GOT3 (cell line): ENCODE data around the gene CD34.

Source experiments
- DNase-seq: peaks from one replicate; lab custom pipeline; 2025; ENCODE audit warnings: mixed read lengths; lab: John Stamatoyannopoulos, UW

The CD34 gene

DNA sequence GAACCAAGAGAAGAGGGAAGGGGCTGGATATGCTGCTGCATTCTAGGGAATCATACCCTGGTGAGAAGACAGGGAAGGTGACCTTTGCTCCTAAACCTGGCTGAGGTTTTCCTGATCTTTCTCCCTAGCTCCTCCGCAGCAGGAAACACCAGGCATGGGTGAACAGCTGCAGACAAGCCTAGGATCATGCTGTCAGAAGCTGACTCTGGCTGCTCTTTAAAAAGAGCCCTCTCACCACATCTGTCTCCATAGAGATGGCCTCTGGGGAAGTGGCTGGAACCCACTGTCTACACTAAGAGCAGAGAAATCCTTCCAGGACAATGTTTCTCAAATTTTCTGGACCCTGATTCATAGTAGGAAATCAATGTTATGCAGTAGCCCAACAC lies 57.6 kb downstream of the CD34 start:
- DNase-seq, result no peak

DNA sequence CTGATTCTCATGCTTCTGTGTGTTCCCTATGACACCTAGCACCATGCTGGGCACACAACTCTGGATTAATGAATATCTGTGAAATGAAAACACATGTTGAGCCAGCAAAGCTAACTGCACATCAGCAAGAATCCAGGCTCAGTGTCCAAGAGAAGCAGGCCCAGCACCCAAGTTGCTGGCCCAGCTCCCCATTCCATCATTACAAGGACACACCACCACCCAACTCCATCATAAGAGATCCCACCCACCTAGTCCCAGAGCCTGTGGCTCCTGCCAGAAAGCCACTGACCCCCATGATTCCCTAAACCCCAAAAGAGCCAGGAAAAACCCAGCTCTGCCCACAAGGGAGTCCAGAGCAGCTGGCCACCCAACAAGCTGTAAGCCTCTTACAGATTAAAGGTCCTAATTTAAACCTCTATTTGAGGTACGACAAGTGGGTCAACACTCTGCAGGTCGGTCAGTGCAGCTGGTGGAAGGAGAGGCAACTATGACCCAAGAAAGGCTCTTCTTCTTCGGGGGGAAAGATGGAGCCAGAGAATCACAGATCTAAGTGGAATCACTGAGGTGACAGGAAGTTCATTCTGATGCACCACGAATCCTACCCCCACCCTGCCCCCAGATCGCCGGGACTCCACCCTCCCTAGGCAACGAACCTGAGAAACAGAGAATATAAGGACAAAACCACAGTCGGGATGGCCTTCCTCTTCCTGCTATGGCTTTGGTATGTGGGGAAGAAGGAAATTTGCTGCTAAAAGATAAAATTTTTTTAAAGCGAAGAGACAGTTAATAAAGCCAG lies 58.2 kb downstream of the CD34 start:
- DNase-seq, result no peak

DNA sequence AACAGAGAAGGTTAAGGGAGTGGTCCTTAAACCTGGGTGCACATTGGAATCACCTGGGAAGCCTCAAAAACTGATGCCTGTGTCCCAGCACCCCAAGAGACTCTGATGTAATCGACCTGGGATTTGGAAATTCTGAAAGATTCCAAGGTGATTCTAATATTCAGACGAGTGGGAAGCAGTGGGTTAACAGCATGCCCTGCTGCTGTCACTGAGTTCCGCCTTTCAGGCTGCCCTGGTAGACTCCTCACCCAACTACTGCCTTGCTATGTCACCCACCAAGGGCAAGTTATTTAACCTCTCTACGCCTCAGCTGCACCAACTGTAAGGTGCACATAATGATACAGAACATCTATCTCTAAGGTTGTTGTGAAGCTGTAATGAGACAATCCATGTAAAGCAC lies 59.2 kb downstream of the CD34 start:
- DNase-seq, result no peak

DNA sequence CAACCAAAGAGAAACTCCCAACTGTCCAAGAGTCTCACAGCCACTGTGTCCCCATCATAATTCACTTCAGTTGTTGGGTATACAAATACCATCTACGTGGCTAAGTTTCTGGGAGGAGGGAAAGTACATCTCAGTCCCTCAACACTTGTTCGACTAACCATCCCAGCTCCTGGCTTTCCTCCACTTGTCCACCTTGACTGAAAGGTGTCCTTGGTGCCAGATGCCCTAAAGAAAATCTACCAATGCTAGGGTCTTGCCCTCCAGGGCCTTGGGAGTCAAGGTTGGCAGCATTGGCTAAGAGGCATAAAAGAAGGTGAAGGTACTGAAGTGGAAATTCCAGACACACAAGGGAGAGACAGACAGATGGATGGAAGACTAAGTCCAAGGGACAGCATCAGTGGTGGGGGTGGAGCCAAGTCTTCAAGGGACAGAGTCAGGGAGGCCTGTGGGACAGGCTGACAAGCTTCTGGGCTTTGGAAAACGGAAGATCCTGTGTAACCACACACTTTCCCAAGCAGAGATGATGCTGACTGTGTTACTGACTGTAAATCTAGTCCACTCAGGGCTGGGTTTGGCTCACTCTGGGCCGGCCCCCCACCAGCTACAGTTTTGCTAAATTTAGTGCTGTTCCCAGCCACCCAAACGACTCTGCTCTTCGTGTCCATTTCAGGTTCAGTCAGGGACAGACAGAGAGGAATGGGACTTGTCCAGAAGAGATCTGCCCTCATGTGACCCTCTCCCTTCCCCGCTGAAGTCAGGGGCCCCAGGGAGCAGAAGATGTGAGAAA lies 60.1 kb downstream of the CD34 start:
- no peak for DNase-seq

DNA sequence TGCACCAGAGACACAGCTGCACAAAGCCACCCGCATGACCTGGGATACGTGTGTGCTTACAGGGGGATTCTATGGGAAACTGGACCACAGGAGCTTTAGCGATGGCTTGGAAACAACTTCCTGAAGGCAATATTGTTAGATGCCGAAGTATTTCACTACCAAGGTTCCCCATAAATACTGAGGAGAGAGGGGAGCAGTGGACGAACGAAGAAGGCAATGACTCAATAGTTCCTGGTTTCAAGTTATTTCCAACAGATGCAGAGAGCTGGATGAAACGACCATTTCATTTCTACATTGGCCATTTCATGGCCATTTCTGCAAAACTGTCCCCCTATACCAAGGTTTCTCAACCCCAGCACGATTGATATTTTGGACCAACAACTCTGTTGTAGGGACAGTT lies 61.3 kb downstream of the CD34 start:
- DNase-seq, result no peak

DNA sequence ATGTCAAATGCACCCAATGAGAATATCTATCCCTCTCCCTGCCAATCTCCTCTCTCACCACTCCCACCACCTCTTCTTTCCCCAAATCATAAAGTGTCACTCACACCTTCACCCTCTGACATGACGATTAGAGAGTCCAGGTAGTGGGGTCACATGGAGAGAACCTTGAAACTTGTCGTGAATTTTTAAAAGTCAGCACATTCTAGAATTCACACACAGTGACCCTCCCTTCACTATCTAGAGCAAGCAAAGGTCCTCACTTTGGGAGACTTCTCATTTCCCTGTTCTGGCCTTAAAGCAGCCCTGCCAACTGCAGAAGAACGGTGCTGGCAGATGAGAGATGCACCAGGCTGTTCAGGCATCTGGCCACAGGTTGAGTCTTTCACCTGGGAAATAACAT lies 61.9 kb downstream of the CD34 start:
- DNase-seq, result no peak

DNA sequence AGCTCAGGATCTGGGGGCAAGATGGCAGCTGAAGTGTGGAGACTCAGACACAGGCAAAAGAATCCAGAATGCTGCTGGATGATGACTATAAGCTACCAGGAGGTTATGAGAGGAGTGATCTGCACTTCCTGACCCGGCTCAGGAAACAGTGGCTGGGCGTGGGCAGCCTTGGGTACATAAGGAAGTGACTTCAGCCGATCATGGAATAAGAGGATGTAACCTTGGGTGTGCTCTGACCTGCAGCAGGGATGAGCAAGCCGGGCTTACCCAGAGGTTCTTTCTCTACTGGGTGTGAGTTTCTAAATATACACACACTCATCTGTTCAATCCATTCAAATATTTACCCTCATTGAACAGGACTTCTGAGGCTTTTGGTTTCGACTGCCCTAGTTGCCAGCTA lies 62.7 kb downstream of the CD34 start:
- no peak for DNase-seq

DNA sequence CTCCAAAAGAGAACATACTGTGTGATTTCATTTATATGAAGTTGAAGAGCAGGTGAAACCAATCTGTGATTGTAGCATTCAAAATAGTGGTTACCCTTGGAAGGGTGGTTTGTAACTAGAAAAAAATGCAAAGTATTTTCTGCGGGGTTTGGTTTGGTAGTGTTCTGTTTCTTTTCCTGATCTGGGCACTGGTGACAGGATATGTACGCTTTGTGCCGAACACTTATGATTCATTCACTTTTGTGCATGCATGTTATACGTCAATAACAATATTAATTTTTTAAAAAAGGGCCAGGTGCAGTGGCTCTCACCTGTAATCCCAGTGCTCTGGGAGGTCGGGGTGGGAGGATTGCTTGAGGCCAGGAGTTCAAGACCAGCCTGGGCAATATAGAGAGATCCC lies 63.8 kb downstream of the CD34 start:
- no peak for DNase-seq

DNA sequence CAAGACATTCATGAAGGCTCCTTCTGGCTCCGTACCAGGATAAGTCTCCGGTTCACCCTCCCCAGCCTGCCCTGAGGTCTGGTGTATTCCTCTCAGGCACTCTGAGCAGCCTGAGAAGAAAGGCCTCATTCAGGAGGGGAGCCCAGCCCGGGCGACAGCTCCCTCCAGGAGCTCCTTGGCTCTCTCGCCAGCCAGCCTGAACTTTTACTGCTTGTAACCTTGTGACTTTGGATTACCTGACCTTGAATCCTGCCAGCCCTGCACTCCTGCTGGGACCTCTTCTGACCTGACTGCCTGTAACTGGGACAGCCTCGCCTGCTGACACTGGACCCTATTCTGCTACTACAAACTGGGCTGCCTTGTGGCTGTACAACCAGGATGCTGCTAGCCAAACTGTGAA lies 65.8 kb downstream of the CD34 start:
- DNase-seq, result no peak

DNA sequence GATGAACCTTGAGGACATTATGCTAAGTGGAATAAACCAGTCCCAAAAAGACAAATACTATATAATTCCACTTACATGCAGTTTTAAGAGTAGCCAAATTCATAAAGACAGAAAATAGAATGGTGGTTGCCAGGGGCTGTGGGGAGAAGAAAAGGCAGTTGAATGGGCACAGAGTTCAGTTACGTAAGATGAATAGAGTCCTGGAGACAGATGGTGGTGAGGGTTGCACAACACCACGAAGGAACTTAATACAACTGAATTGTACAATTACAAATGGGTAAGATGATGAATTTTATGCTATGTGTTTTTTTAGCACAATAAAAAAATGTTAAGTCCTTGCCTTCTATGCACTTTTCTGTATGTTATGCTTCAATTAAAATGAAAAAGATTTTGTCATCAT lies 66.6 kb downstream of the CD34 start:
- DNase-seq, result no peak

DNA sequence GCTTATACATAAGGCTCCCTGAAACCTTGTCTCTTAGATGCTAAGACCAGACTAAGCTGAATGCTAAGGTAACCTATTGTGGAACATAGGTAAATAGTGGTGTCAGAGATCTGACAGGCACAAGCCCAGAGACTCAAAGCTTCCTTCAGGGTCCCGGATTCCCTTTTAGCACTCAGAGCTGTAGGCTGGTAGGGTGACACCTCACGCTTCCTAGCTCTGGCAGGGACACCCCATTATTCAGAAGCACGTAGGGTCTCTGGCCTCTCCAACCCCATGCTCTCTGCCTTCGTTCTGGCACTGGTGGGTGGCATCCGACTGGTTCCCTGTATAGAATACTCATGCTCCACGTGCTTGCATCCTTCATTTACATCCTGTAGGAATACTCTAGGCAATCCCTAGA lies 68.4 kb downstream of the CD34 start:
- DNase-seq, result no peak

DNA sequence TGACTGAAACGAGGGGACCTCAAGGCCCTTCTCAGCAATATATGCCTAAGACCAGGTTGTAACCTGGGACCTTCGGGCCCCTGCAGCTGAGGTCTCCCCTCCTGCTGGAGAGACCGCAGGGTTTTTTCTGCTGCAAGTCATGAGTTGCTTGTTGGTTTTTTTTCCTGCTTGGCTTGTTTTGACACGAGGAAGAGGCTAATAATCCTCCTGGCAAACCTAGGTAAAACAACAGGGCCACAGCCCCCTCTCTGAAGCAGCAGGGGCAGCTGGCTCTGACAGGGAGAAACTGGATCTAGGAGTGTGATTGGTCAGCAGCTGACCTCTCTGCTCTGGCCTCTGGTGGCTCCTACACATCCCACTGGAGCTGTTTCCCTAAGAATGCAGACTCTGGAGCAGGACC lies 69.0 kb downstream of the CD34 start:
- no peak for DNase-seq

DNA sequence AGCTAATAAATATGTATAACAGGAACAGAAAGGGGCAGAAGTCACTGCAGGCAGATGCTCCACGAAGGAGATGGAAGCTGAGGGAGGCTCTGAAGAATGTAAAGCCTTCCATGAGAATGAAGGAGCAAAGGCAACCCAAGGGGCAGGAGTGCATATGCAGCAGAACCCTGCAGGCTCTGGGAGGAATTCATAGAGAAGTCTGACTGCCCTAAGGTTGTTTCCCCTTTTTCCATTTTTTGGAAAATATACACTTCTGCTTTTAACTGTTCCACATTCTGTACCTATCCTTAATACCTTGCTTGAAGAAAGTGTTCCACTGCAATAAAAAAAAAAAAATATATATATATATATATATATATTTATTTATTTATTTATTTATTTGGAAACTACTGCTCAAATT lies 69.6 kb downstream of the CD34 start:
- DNase-seq, result no peak

DNA sequence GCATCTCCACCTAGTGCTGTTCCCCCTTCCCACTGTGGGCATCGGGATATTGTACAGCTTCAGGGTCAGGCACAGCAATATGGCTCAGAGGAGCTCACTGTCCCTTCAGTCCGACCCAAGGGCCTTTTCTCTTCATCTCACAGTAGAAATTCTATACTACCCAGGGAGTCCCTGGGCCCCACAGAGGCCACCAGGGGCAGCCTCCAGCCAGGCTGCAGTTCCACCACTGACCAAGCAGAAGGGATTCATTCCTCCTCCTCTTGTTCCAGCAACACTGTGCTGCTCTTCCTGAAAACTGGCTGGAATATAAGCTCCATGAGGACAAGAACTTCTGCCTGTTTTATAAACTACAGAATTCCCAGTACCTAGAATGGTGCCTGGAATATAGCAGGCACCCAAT lies 70.5 kb downstream of the CD34 start:
- no peak for DNase-seq

DNA sequence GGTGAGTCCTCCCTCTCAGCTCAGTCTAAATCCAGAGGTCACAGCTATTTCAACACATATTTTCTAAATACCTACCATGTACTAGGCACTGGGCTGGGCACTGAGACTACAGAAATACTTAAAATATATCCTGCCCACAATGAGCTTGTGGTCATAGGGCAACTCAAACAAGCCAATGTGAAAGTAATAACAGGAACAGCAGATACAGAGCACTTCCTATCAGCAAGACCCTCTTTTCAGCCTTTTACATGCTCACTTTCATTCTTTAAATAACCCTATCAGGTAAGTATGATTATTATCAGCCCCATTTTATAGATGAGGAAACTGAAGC lies 71.9 kb downstream of the CD34 start:
- no peak for DNase-seq

DNA sequence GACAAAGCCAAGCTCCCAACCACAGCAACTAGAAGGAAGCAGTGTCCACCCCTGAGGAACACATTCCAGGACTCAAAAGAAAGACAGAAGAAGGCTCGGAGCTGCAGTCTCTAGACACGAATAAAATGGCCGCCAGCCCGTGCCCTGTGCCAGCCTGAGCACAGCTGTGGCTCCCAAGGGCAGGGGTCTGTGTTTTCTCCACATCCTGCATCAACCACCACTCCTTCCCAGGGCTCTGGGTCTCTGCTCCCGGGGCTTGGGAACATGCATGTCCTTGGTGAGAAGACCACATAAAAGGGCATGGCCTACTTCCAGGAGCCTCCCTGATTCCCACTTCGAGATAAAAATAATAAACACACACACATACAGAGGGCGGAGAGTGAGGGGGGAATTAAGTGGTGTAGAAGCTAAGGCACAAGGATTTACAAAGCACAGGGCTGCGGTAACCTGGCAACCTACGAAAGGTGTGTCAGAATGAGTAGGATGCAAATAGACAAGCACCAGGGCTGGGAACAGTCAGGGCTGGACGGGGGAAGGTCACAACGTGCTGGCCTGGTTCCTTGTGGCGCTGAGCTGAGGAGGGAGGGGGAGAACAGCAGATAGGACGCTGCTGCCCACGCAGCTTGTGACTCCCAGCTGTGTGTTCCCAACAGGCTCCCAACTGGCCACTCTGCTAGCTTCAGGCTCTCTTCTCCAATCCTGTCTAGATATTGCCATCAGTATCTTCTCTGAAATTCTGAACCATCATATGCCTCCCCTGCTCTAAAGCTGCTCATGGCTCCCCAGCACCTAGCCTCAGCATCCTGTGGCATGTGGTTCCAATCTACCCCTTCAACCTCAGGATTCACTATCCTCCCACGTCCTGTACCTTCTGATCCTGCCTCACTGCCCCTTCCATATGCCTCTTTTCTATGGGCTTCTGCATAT lies 72.5 kb downstream of the CD34 start:
- no peak for DNase-seq

DNA sequence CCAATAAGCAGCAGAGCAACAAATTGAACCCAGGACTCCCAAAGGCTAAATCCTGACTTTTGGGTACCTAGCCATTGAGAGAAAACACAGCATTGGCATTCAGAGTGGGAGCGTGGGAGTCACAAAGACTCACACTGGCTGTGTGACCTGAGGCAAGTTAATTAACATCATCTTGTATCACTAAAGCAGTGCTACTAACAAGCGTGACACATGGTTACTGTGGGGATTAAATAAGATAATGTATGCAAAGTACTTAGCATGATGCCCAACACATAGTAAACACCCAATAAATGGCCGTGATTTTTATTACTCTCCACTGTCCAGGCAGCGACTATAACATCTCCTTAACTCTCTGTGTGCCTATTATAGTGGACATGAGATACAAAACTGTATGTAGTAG lies 73.3 kb downstream of the CD34 start:
- no peak for DNase-seq

DNA sequence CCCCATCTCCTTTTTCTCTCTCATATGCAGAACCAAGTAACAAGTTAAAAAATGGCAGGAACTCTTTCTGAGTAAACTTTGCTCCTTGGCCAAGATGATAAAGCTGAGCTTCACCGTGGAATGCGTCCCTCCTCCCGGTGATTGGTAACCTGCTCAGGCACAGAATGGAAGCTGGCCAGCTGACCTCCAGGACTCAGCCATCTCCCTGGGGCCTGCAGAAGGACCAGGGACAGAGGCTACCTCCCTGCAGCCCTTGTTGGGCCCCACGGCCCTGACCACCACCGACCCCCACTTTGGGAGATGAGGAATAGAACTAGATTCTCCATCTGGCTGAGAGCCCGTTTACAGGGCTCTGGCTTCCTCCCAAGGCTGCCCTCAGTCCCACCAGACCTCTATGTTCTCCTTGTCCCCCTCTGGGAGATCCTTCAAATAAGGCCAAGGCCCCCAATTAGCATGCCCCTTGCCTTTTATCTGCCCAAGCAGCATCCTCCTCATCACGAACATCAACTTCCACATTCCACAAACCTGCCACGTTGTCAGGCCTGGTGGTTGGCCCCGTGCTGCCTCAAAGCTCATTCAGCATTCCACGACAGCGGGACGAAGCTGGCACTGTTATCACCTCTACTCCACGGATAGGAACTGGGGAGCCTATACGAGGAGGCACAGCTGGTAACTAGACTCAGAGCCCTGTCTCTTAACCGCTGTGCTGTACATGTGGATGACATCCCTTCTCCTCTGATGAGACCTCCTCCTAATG lies 74.2 kb downstream of the CD34 start:
- DNase-seq, result no peak

DNA sequence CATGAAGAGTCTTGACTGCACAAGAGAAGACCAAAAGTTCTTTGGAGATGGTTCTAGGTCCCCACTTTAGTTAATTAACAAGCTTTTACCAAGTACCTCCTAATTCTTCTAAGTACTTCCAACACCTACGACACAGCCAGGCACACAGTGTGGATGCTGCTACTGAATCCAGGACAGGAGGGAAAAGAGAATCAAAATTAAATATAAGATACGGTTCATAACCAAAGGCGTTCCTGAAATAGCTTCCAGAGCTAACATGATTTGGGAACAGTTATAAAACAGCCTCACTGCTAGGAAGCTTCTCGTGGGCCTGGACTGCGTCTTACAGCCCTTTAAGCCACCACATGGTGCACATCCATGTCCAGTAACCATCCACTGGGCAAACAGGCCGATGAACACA lies 75.0 kb downstream of the CD34 start:
- no peak for DNase-seq

DNA sequence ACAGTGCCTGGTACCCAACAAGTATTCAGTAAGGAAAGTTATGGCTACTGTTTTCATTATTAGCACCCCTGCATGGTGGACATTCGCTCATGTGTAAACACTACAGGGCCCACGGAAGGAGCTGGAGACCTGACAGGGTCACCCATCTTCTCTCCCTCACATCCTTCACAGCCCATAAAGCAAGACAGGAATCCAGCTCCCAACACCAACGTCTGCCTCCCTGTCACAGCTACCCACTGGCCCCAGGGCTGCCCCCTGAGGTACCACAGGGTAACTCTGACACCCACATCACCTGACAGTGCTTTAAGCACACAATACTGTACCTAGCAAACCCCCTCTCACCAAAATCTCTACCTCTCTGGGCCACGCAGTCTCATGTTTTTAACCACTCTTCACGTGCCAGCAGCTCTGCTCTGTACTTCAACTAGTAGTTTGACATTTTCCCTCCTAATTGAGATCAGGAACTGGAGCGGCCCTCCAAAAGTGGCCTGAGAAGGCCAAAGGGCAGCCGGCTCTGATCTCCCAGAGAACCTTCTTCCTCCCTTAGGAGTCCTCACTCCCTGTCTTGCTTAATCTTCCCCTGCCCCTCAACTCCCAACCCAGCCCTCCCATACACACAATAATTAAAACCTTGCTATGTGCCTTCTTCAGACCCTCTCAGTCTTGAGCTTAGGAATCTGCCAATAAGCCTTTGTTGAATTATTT lies 76.8 kb downstream of the CD34 start:
- no peak for DNase-seq

DNA sequence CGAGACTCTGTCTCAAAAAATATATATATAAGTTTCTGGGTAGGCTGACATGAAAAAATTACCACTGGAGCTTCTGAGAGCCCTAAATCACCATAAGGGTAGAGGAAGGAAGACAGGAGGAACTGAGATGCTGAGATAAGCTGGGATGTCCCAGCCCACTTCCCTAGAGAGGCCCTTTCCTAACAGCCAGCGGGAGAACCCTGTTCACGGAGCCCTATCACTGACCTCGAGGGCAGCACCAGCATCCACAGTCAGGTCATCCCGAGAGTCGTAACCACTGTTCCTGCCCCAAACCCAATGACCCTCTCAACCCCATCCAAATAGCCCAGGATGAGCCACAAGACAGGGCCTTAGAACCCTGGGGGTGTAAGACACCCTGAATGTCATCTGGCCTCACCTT lies 77.5 kb downstream of the CD34 start:
- DNase-seq, result no peak
